OCI-LY1 (cell line): ENCODE results near the gene GUCY1A2.

Experiments
- H2AFZ ChIP-seq: fragments of 200-600 bp; sonication (generic), shearing (Covaris generic); 2 replicates; pipeline ENCODE4 v1.6.0; 2014; ENCODE audit warnings: antibody characterized with exemption, mild to moderate bottlenecking, low read length
- H3F3A ChIP-seq: fragments of 200-600 bp; sonication (generic), shearing (Covaris generic); 2 replicates; pipeline ENCODE4 v1.6.0; 2014; ENCODE audit warnings: mild to moderate bottlenecking, antibody characterized with exemption, low read length, moderate library complexity; ENCODE audit not compliant: insufficient read depth
- H3K27ac ChIP-seq: fragments of 200-600 bp; sonication (generic); 2 replicates; pipeline ENCODE4 v1.5.1; 2014; ENCODE audit warnings: low read length, mixed run types, mild to moderate bottlenecking, low read depth; ENCODE audit not compliant: poor library complexity, severe bottlenecking
- H3K27me3 ChIP-seq: fragments of 200-600 bp; sonication (generic); 2 replicates; pipeline ENCODE4 v1.6.0; 2014; ENCODE audit warnings: antibody characterized with exemption, mild to moderate bottlenecking, low read length, moderate library complexity; ENCODE audit not compliant: insufficient read depth
- H3K36me3 ChIP-seq: fragments of 200-600 bp; sonication (generic); 2 replicates; pipeline ENCODE4 v1.6.1; 2014; ENCODE audit warnings: mild to moderate bottlenecking, antibody characterized with exemption, low read length, moderate library complexity, mixed read lengths; ENCODE audit not compliant: insufficient read depth
- H3K4me1 ChIP-seq: fragments of 200-600 bp; sonication (generic); 2 replicates; pipeline ENCODE4 v1.5.1; 2014; ENCODE audit warnings: mild to moderate bottlenecking, low read length, moderate library complexity; ENCODE audit not compliant: insufficient read depth, severe bottlenecking
- H3K4me2 ChIP-seq: fragments of 200-600 bp; sonication (generic), shearing (Covaris generic); 2 replicates; pipeline ENCODE4 v1.6.1; 2014; ENCODE audit warnings: low read length
- H3K4me3 ChIP-seq: fragments of 200-600 bp; sonication (generic); 2 replicates; pipeline ENCODE4 v1.5.1; 2014; ENCODE audit warnings: low read length, low read depth, mild to moderate bottlenecking, mixed read lengths; ENCODE audit not compliant: poor library complexity, severe bottlenecking
- H3K79me2 ChIP-seq: fragments of 200-600 bp; shearing (Covaris generic); 2 replicates; pipeline ENCODE4 v1.6.1; 2016; ENCODE audit warnings: mixed run types, low read length, mixed read lengths; ENCODE audit not compliant: insufficient read depth
- H3K9ac ChIP-seq: fragments of 200-600 bp; sonication (generic), shearing (Covaris generic); 2 replicates; pipeline ENCODE4 v1.6.1; 2014; ENCODE audit warnings: mild to moderate bottlenecking, low read length, mixed read lengths
- H3K9me2 ChIP-seq: fragments of 200-600 bp; sonication (generic), shearing (Covaris generic); 2 replicates; pipeline ENCODE4 v1.6.1; 2014; ENCODE audit warnings: low read depth, mild to moderate bottlenecking, low read length, mixed read lengths
- H3K9me3 ChIP-seq: fragments of 200-600 bp; shearing (Covaris generic); 2 replicates; pipeline ENCODE4 v1.6.1; 2014; ENCODE audit warnings: low read length, mixed read lengths
- H4K20me1 ChIP-seq: fragments of 200-600 bp; sonication (generic), shearing (Covaris generic); 2 replicates; pipeline ENCODE4 v1.6.0; 2016; ENCODE audit warnings: mild to moderate bottlenecking, low read length; ENCODE audit not compliant: insufficient read depth
- CTCF ChIP-seq: fragments of 200-600 bp; sonication (generic), shearing (Covaris generic); IDR thresholded peaks from 2 replicates; pipeline ENCODE4 v1.5.1; 2017; ENCODE audit warnings: mild to moderate bottlenecking, antibody characterized with exemption, low read length, moderate library complexity, mixed read lengths
- EZH2 ChIP-seq: fragments of 200-600 bp; sonication (generic), shearing (Covaris generic); IDR thresholded peaks from 2 replicates; pipeline ENCODE4 v1.8.0; 2017; ENCODE audit warnings: borderline replicate concordance, mixed run types, mild to moderate bottlenecking, antibody characterized with exemption, low read length, moderate library complexity, mixed read lengths

GUCY1A2 gene

GRCh38 chr11:106706355-106706754, 311.9 kb downstream of the GUCY1A2 start:
- Histone ChIP-seq H3K79me2 (no peaks in the 10 kb centered on the region), H3K27ac (no peak overlapping the region), H3K4me2 (no peak overlapping the region), H3K9me3 (no peaks in the 10 kb centered on the region), H3K27me3 (no peaks in the 10 kb centered on the region), H3K9ac (no peak overlapping the region), H3K9me2 (no peaks in the 10 kb centered on the region), H3K4me1 (no peaks in the 10 kb centered on the region), H3K4me3 (no peak overlapping the region), H4K20me1 (no peaks in the 10 kb centered on the region), H2AFZ (no peak overlapping the region), H3K36me3 (no peaks in the 10 kb centered on the region), H3F3A (no peaks in the 10 kb centered on the region)
- TF ChIP-seq EZH2 (no peak), CTCF (no peak)

- Histone ChIP-seq H3K79me2 (no peaks in the 10 kb centered on the region), H3K4me2 (no peak overlapping the region), H3K4me1 (no peaks in the 10 kb centered on the region), H4K20me1 (no peaks in the 10 kb centered on the region), H3K9me2 (no peaks in the 10 kb centered on the region), H3K36me3 (no peaks in the 10 kb centered on the region), H3K27ac (no peak overlapping the region), H3F3A (no peaks in the 10 kb centered on the region), H3K27me3 (no peaks in the 10 kb centered on the region), H3K9ac (no peak overlapping the region), H2AFZ (no peak overlapping the region), H3K9me3 (no peaks in the 10 kb centered on the region), H3K4me3 (no peak overlapping the region)
- TF ChIP-seq CTCF = no peak
Measured at GRCh38 chr11:106702805-106703204, 315.5 kb downstream of the GUCY1A2 start.

- no peaks in the 10 kb centered on the region for H3K9me2 ChIP-seq
- no peaks in the 10 kb centered on the region for H3K9me3 ChIP-seq
- H4K20me1 ChIP-seq = no peaks in the 10 kb centered on the region
- TF ChIP-seq CTCF = no peak
- no peak for TF ChIP-seq EZH2
- H3K9ac ChIP-seq = no peak overlapping the region
- H3K27me3 ChIP-seq = no peaks in the 10 kb centered on the region
- H3F3A ChIP-seq = no peaks in the 10 kb centered on the region
- H3K79me2 ChIP-seq = no peaks in the 10 kb centered on the region
- no peaks in the 10 kb centered on the region for H3K36me3 ChIP-seq
- no peak overlapping the region for H2AFZ ChIP-seq
- H3K4me3 ChIP-seq = no peak overlapping the region
- H3K4me1 ChIP-seq = no peaks in the 10 kb centered on the region
- H3K4me2 ChIP-seq = no peak overlapping the region
- H3K27ac ChIP-seq = no peak overlapping the region
Measured at GRCh38 chr11:106697058-106697457, 321.2 kb downstream of the GUCY1A2 start.
